ENCODE results near the gene DAGLA. TPM values are rescaled to one million over a fixed set of nuclear protein-coding genes. Genes with fewer than 3 reads are reported as not detected.
A peak's percentile ranks its signal among the peaks of the same experiment; 100 is the strongest.
"Not testable (repeated sequence)": the region's sequence is repeated elsewhere in the genome, so short reads cannot be mapped to it uniquely, and the experiment has no call there.

Gene DAGLA
- total and polyA plus RNA-seq, 2 experiments from 2014 or later, result 7.4 to 8.9 TPM

GRCh38 chr11:61657566-61658290, 22.5 kb upstream of the DAGLA start:
- no peaks in the 10 kb centered on the region for H3K36me3 ChIP-seq (replicated peaks; ENCODE audit: insufficient read depth, low read depth)
- no peaks in the 10 kb centered on the region for H3K79me2 ChIP-seq
- H3K9me3 ChIP-seq (ENCODE audit: low read depth), result no peaks in the 10 kb centered on the region
- no peak overlapping the region for H3K4me2 ChIP-seq
- peaks cover 19% of the 10 kb centered on the region for H3K4me1 ChIP-seq (ENCODE audit: insufficient read depth)
- H4K20me1 ChIP-seq (ENCODE audit: insufficient read depth, poor library complexity, severe bottlenecking), result no peaks in the 10 kb centered on the region
- no peaks in the 10 kb centered on the region for H3K27me3 ChIP-seq
- TF ChIP-seq CTCF (IDR thresholded peaks at IDR 0.05; ENCODE audit: poor library complexity), result no peak
- no peak for TF ChIP-seq EZH2phosphoT487 (IDR thresholded peaks at IDR 0.05; ENCODE audit: low read depth, severe bottlenecking, unreplicated experiment)
- no peak for TF ChIP-seq EZH2 (IDR thresholded peaks at IDR 0.05; ENCODE audit: borderline replicate concordance)
- H2AFZ ChIP-seq, result no peak overlapping the region
- DNase-seq (ENCODE audit: low spot score), result no peak
- no peaks in the 10 kb centered on the region for H3K9me2 ChIP-seq (replicated peaks; ENCODE audit: insufficient read depth)
- no peak overlapping the region for H3K4me3 ChIP-seq
- peak overlapping the region; percentile 37 for H3K27ac ChIP-seq
- 72% methylated on average over 10 of the region's 11 CpGs for WGBS (ENCODE audit: low lambda C conversion rate, missing lambda C conversion rate)

GRCh38 chr11:61659413-61660196, 20.6 kb upstream of the DAGLA start:
- DNase-seq (ENCODE audit: low spot score), result no peak

GRCh38 chr11:61660997-61661396, 19.2 kb upstream of the DAGLA start:
- H3K9me3 ChIP-seq (ENCODE audit: low read depth); H2AFZ ChIP-seq; H3K27me3 ChIP-seq; H3K36me3 ChIP-seq (replicated peaks; ENCODE audit: insufficient read depth, low read depth); H3K79me2 ChIP-seq; H3K4me3 ChIP-seq; H3K4me1 ChIP-seq (ENCODE audit: insufficient read depth); H3K9me2 ChIP-seq (replicated peaks; ENCODE audit: insufficient read depth); H3K4me2 ChIP-seq; H4K20me1 ChIP-seq (ENCODE audit: insufficient read depth, poor library complexity, severe bottlenecking); DNase-seq (ENCODE audit: low spot score); H3K27ac ChIP-seq: not testable (repeated sequence)
- 80% methylated on average over 4 of the region's 4 CpGs for WGBS (ENCODE audit: low lambda C conversion rate, missing lambda C conversion rate)

More at GRCh38 chr11:61659413-61660196, 20.6 kb upstream of the DAGLA start:
- Histone ChIP-seq H3K27me3 (no peaks in the 10 kb centered on the region), H4K20me1 (ENCODE audit: insufficient read depth, poor library complexity, severe bottlenecking) (no peaks in the 10 kb centered on the region), H2AFZ (no peak overlapping the region), H3K4me3 (no peak overlapping the region), H3K9me2 (replicated peaks; ENCODE audit: insufficient read depth) (no peaks in the 10 kb centered on the region), H3K9me3 (ENCODE audit: low read depth) (no peaks in the 10 kb centered on the region), H3K36me3 (replicated peaks; ENCODE audit: insufficient read depth, low read depth) (no peaks in the 10 kb centered on the region), H3K4me2 (no peak overlapping the region), H3K27ac (peak overlapping the region; percentile 65), H3K4me1 (ENCODE audit: insufficient read depth) (peaks cover 12% of the 10 kb centered on the region), H3K79me2 (no peaks in the 10 kb centered on the region)
- TF ChIP-seq EZH2 (IDR thresholded peaks at IDR 0.05; ENCODE audit: borderline replicate concordance) (no peak), CTCF (IDR thresholded peaks at IDR 0.05; ENCODE audit: poor library complexity) (peak; percentile 13)
- WGBS (ENCODE audit: low lambda C conversion rate, missing lambda C conversion rate), result 71% methylated on average over 8 of the region's 8 CpGs

GRCh38 chr11:61666684-61667297, 13.4 kb upstream of the DAGLA start:
- no peaks in the 10 kb centered on the region for H3K9me2 ChIP-seq (replicated peaks; ENCODE audit: insufficient read depth)
- peaks cover 34% of the 10 kb centered on the region for H3K79me2 ChIP-seq
- H3K4me2 ChIP-seq, result peak overlapping the region; percentile 63
- TF ChIP-seq EZH2 (IDR thresholded peaks at IDR 0.05; ENCODE audit: borderline replicate concordance) (no peak), EZH2phosphoT487 (IDR thresholded peaks at IDR 0.05; ENCODE audit: low read depth, severe bottlenecking, unreplicated experiment) (no peak), CTCF (IDR thresholded peaks at IDR 0.05; ENCODE audit: poor library complexity) (no peak)
- H3K4me1 ChIP-seq (ENCODE audit: insufficient read depth), result peaks cover 7% of the 10 kb centered on the region
- 58% methylated on average over 3 of the region's 3 CpGs for WGBS (ENCODE audit: low lambda C conversion rate, missing lambda C conversion rate)
- no peak overlapping the region for H3K4me3 ChIP-seq
- H3K9me3 ChIP-seq (ENCODE audit: low read depth), result no peaks in the 10 kb centered on the region
- no peaks in the 10 kb centered on the region for H3K36me3 ChIP-seq (replicated peaks; ENCODE audit: insufficient read depth, low read depth)
- no peaks in the 10 kb centered on the region for H3K27me3 ChIP-seq
- H3K27ac ChIP-seq, result peak overlapping the region; percentile 98
- H4K20me1 ChIP-seq (ENCODE audit: insufficient read depth, poor library complexity, severe bottlenecking), result no peaks in the 10 kb centered on the region
- no peak overlapping the region for H2AFZ ChIP-seq
- DNase-seq (ENCODE audit: low spot score), result peak; percentile 87

All from hepatocyte (in vitro differentiated cells).